ENCODE measurements around the gene SULT4A1. TPM values are rescaled to one million over a fixed set of nuclear protein-coding genes. Genes with fewer than 3 reads are reported as not detected.

The SULT4A1 gene
- total and polyA plus RNA-seq, 2 of the 4 experiments (the other 2 are of a cell fraction): 1.1 to 5.2 TPM

DNA sequence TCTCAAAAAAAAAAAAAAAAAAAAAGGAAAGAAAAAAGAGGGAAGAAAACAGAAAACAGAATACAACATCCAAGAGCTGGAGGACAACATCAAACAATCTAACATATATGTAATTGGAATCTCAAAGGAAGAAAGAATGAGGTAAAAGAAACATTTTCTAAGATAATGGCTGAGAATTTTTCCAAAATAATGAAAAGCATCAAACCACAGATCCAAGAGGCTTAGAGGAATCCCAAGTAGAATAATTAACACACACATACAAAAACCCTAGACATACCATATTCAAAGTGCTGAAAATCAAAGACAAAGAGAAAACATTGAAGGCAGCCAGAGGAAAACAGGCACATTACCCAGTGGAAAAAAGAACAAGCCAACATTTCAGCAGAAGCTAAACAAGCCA is 4.9 kb downstream of the SULT4A1 start:
- no peak overlapping the region for H4K91ac ChIP-seq (ENCODE audit: insufficient read depth, low read depth, low read length)
- DNase-seq (no peak), ATAC-seq (ENCODE audit: low read depth) (no peak)
- H3K36me3 ChIP-seq (ENCODE audit: control insufficient read depth, insufficient read depth, low read length): no peaks in the 10 kb centered on the region
- dilution Hi-C loops (cut with HindIII; ENCODE audit: low sequenced_read_pairs, unreplicated experiment) (no loop called here), intact Hi-C loops (cut with micrococcal nuclease) (no loop called here), in situ Hi-C loops (cut with MboI; ENCODE audit: low sequenced_read_pairs) (no loop called here)
- H4K5ac ChIP-seq (ENCODE audit: low read depth, low read length): no peak overlapping the region
- POLR2A ChIA-PET (ENCODE audit: unreplicated experiment): no interaction called here
- H2AFZ ChIP-seq (replicated peaks; ENCODE audit: low read length, poor library complexity): no peak overlapping the region
- no peak overlapping the region for H3K4me2 ChIP-seq (ENCODE audit: low read depth, low read length)
- H4K8ac ChIP-seq (ENCODE audit: low read depth in 2 of 2, low read length in 2 of 2): no peak overlapping the region
- no peak overlapping the region for H3K23ac ChIP-seq (ENCODE audit: low read depth, low read length)
- peaks cover 0 to 7% of the 10 kb centered on the region in 2 experiments; a peak in 2 of 4 replicates for H3K79me1 ChIP-seq (ENCODE audit: low read depth in 1 of 2, low read length in 2 of 2)
- no peak overlapping the region for H3K56ac ChIP-seq (ENCODE audit: extremely low read depth, insufficient read depth, low read length)
- H3K4ac ChIP-seq (ENCODE audit: low read depth, low read length): no peak overlapping the region
- no peaks in the 10 kb centered on the region for H3K9me1 ChIP-seq (ENCODE audit: insufficient read depth, low read length)
- H3K18ac ChIP-seq (ENCODE audit: low read depth, low read length): no peak overlapping the region
- no peaks in the 10 kb centered on the region for H3K27me3 ChIP-seq (ENCODE audit: control insufficient read depth, insufficient read depth, low read length)
- H3K9me3 ChIP-seq (ENCODE audit: control insufficient read depth, insufficient read depth, low read length): no peaks in the 10 kb centered on the region
- no peak overlapping the region for H3K9ac ChIP-seq (ENCODE audit: low read depth, low read length)
- peaks cover 9% of the 10 kb centered on the region for H4K20me1 ChIP-seq (ENCODE audit: insufficient read depth, low read length)
- H3K4me1 ChIP-seq (ENCODE audit: control insufficient read depth, insufficient read depth, low read length): no peaks in the 10 kb centered on the region; the same call in 1 of the 2 replicates
- no peak overlapping the region for H3K27ac ChIP-seq (ENCODE audit: insufficient read depth, low read length)
- H2AK9ac ChIP-seq (replicated peaks; ENCODE audit: low read depth, low read length, poor library complexity): no peak overlapping the region
- H2AK5ac ChIP-seq (ENCODE audit: low read depth, low read length): no peak overlapping the region
- no peak overlapping the region for H2BK20ac ChIP-seq (ENCODE audit: low read depth, low read length)
- no TSS peak for BruUV-seq (replicated peaks)
- no peak overlapping the region for H3K14ac ChIP-seq (replicated peaks; ENCODE audit: low read depth, low read length)
- H2BK5ac ChIP-seq (ENCODE audit: low read depth, low read length, poor library complexity, severe bottlenecking): no peak overlapping the region
- TF ChIP-seq RFX5 (IDR thresholded peaks at IDR 0.05; ENCODE audit: low read depth, low read length): no peak
- no peak overlapping the region for H3K4me3 ChIP-seq (ENCODE audit: insufficient read depth, low read depth, low read length)
- no peak overlapping the region for H2BK15ac ChIP-seq (ENCODE audit: low read depth, low read length)
- CTCF ChIA-PET: no interaction called here
- no peak overlapping the region for H2BK120ac ChIP-seq (ENCODE audit: low read depth, low read length)
